ENCODE measurements around the gene MCOLN1. TPM values are rescaled to one million over a fixed set of nuclear protein-coding genes. Genes with fewer than 3 reads are reported as not detected.

MCOLN1 gene
- total and polyA plus RNA-seq, 9 of the 15 experiments (the other 6 are each of a cell fraction or from before 2014, with no cell fraction given), result 0.25 to 15.4 (median 7.1) TPM

DNA sequence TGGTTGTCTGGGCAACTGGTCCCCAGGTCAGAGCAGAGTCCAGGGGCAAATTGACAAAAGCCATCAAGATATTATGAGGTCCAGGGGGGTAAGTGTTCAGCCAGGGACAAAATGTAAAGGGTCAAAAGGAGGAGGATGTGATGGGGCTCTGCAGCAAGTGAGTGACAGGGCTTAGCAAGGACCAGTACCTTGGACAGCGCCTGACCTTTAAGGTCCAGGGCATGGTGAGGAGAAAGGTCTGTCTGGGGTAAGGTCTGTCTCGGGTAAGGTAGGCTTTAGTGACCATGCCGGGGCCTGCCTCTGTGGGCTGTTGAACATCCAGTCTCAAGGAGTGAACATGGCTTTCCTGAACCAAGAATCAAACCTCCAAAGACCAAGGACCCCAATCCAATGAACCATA, 12.8 kb upstream of the MCOLN1 start (continued):
- TF ChIP-seq HIVEP1 (CRISPR knock-in tag; IDR thresholded peaks at IDR 0.05), result no peak
- TF ChIP-seq ESRRA (IDR thresholded peaks at IDR 0.05; ENCODE audit: borderline replicate concordance, low read depth), result no peak
- no peak for TF ChIP-seq MXI1 (IDR thresholded peaks at IDR 0.05; ENCODE audit: low read depth, low read length)
- TF ChIP-seq, protein P1, sequence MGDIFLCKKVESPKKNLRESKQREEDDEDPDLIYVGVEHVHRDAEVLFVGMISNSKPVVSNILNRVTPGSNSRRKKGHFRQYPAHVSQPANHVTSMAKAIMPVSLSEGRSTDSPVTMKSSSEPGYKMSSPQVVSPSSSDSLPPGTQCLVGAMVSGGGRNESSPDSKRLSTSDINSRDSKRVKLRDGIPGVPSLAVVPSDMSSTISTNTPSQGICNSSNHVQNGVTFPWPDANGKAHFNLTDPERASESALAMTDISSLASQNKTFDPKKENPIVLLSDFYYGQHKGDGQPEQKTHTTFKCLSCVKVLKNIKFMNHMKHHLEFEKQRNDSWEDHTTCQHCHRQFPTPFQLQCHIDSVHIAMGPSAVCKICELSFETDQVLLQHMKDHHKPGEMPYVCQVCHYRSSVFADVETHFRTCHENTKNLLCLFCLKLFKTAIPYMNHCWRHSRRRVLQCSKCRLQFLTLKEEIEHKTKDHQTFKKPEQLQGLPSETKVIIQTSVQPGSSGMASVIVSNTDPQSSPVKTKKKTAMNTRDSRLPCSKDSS (IDR thresholded peaks at IDR 0.05; ENCODE audit: low read depth, partially characterized antibody), result no peak
- TF ChIP-seq, protein P2, sequence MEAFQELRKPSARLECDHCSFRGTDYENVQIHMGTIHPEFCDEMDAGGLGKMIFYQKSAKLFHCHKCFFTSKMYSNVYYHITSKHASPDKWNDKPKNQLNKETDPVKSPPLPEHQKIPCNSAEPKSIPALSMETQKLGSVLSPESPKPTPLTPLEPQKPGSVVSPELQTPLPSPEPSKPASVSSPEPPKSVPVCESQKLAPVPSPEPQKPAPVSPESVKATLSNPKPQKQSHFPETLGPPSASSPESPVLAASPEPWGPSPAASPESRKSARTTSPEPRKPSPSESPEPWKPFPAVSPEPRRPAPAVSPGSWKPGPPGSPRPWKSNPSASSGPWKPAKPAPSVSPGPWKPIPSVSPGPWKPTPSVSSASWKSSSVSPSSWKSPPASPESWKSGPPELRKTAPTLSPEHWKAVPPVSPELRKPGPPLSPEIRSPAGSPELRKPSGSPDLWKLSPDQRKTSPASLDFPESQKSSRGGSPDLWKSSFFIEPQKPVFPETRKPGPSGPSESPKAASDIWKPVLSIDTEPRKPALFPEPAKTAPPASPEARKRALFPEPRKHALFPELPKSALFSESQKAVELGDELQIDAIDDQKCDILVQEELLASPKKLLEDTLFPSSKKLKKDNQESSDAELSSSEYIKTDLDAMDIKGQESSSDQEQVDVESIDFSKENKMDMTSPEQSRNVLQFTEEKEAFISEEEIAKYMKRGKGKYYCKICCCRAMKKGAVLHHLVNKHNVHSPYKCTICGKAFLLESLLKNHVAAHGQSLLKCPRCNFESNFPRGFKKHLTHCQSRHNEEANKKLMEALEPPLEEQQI (IDR thresholded peaks at IDR 0.05), result no peak
- TF ChIP-seq, protein P3, sequence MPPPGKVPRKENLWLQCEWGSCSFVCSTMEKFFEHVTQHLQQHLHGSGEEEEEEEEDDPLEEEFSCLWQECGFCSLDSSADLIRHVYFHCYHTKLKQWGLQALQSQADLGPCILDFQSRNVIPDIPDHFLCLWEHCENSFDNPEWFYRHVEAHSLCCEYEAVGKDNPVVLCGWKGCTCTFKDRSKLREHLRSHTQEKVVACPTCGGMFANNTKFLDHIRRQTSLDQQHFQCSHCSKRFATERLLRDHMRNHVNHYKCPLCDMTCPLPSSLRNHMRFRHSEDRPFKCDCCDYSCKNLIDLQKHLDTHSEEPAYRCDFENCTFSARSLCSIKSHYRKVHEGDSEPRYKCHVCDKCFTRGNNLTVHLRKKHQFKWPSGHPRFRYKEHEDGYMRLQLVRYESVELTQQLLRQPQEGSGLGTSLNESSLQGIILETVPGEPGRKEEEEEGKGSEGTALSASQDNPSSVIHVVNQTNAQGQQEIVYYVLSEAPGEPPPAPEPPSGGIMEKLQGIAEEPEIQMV (tag; conservative IDR thresholded peaks at IDR 0.05; ENCODE audit: low read depth), result no peak
- TF ChIP-seq OTX1 (CRISPR knock-in tag; IDR thresholded peaks at IDR 0.05), result no peak
- TF ChIP-seq MCM2 (IDR thresholded peaks at IDR 0.05; ENCODE audit: low read depth), result no peak
- TF ChIP-seq, protein P4, sequence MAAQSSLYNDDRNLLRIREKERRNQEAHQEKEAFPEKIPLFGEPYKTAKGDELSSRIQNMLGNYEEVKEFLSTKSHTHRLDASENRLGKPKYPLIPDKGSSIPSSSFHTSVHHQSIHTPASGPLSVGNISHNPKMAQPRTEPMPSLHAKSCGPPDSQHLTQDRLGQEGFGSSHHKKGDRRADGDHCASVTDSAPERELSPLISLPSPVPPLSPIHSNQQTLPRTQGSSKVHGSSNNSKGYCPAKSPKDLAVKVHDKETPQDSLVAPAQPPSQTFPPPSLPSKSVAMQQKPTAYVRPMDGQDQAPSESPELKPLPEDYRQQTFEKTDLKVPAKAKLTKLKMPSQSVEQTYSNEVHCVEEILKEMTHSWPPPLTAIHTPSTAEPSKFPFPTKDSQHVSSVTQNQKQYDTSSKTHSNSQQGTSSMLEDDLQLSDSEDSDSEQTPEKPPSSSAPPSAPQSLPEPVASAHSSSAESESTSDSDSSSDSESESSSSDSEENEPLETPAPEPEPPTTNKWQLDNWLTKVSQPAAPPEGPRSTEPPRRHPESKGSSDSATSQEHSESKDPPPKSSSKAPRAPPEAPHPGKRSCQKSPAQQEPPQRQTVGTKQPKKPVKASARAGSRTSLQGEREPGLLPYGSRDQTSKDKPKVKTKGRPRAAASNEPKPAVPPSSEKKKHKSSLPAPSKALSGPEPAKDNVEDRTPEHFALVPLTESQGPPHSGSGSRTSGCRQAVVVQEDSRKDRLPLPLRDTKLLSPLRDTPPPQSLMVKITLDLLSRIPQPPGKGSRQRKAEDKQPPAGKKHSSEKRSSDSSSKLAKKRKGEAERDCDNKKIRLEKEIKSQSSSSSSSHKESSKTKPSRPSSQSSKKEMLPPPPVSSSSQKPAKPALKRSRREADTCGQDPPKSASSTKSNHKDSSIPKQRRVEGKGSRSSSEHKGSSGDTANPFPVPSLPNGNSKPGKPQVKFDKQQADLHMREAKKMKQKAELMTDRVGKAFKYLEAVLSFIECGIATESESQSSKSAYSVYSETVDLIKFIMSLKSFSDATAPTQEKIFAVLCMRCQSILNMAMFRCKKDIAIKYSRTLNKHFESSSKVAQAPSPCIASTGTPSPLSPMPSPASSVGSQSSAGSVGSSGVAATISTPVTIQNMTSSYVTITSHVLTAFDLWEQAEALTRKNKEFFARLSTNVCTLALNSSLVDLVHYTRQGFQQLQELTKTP (IDR thresholded peaks at IDR 0.05; ENCODE audit: low read depth in 1 of 2, partially characterized antibody in 2 of 2), result peak in 1 of 2 experiments; percentile 89
- no peak for TF ChIP-seq POLR2H (tag; IDR thresholded peaks at IDR 0.05; ENCODE audit: low read depth)
- TF ChIP-seq ZKSCAN8 (CRISPR knock-in tag; IDR thresholded peaks at IDR 0.05), result no peak
- TF ChIP-seq, protein P5, sequence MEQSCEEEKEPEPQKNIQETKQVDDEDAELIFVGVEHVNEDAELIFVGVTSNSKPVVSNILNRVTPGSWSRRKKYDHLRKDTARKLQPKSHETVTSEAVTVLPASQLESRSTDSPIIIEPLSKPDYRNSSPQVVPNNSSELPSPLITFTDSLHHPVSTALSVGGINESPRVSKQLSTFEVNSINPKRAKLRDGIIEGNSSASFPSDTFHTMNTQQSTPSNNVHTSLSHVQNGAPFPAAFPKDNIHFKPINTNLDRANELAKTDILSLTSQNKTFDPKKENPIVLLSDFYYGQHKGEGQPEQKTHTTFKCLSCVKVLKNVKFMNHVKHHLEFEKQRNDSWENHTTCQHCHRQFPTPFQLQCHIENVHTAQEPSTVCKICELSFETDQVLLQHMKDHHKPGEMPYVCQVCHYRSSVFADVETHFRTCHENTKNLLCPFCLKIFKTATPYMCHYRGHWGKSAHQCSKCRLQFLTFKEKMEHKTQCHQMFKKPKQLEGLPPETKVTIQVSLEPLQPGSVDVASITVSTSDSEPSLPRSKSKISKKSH (CRISPR knock-in tag; IDR thresholded peaks at IDR 0.05), result no peak
- TF ChIP-seq, protein P6, sequence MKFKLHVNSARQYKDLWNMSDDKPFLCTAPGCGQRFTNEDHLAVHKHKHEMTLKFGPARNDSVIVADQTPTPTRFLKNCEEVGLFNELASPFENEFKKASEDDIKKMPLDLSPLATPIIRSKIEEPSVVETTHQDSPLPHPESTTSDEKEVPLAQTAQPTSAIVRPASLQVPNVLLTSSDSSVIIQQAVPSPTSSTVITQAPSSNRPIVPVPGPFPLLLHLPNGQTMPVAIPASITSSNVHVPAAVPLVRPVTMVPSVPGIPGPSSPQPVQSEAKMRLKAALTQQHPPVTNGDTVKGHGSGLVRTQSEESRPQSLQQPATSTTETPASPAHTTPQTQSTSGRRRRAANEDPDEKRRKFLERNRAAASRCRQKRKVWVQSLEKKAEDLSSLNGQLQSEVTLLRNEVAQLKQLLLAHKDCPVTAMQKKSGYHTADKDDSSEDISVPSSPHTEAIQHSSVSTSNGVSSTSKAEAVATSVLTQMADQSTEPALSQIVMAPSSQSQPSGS (CRISPR knock-in tag; IDR thresholded peaks at IDR 0.05), result 0 out of 2 replicates have a peak, but pooled peaks have one; percentile 44
- TF ChIP-seq ZNF224 (CRISPR knock-in tag; IDR thresholded peaks at IDR 0.05), result peak; percentile 77; the same call in 1 of the 2 replicates

Data from K562 (cell line).